GM21723 (cell line): ENCODE results near the gene NXF1.
"Not testable (repeated sequence)": the region's sequence is repeated elsewhere in the genome, so short reads cannot be mapped to it uniquely, and the experiment has no call there.

ENCODE experiments used
- ATAC-seq: cut with Tn5 transposase; IDR thresholded peaks from one replicate; pipeline ENCODE4 v1.9.1; 2021; ENCODE audit warnings: mild to moderate bottlenecking, moderate library complexity; ENCODE audit not compliant: unreplicated experiment

NXF1 gene

DNA sequence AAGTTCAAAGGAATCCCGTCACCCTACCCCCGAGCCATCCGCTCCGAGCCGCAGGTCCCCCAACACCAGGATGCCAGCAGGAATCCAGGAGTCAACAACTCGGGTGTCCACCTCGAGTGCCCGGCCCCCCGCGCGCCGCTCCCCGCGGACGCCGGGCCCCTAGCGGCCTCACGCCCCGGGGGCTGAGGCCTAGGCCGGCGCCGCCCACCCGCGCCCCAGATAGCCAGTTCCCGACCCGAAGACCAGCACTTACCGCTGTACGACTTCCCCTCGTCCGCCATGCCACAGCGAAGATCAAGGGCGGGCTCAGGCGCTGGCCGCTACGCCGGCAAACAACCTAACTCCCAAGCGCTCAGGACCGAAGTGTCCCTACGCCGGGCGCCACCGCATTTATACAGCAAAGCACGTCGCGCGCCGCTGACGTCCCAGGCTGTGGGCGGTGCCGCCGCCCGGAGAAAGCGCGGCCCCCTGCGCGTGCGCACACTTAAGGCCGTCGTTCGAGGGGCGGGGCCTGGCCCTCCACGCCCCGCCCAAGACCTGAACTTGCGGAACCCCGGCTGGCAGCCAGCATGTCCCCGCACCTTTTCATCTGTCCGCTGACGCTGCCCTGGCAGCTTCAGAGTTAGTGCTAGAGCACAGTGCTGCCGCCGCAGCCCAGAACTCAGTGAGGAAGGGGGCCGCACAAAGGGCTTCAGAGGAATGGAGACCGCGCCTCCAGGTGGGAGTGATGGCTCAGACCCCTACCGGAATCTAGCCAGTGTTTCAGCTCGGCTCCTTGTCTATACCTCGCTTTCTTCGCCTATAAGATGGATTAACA is at the start of gene NXF1:
TSS of gene NXF1 (minus strand) at position 365 of the 817 bp plus-strand sequence. CDS start at position 281, 84 bp downstream.
- peak; percentile 78 for ATAC-seq

DNA sequence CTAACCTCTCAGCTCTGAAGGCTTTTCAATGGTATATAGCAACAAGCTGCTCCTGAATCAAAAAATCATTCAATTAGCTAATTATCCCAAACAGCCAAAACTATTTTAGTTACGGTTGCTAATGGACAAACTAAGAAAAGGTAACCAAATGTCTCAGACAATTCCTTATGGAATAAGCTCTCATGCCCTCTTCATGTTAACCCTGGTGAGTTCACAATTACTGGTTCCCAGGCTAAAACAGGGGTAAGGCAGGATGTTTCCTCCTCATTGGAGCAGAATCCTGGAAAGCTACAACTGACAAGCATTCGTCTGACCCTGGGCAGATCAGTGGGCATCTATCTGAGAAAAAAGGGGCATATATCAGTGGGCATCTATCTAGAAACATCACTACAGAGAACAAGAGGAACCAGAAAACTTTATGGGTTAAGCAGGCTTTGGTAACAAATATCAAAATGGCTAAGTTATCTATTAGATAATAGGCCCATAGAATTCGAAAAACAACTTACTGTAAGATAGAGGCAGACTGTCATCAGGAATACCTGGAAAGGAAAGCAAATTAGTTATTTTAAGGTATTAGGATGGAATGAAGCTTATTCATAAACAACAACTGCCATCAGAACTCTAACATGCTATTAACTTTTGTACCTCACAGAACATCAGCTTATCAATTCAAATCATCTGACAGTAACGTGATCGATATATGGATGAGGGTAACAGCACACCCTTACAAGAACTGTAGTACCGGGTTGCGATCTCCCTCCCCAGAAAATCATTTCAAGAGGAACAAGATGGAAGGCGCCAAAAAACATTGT is 49.0 kb upstream of the NXF1 start:
- no peak for ATAC-seq

DNA sequence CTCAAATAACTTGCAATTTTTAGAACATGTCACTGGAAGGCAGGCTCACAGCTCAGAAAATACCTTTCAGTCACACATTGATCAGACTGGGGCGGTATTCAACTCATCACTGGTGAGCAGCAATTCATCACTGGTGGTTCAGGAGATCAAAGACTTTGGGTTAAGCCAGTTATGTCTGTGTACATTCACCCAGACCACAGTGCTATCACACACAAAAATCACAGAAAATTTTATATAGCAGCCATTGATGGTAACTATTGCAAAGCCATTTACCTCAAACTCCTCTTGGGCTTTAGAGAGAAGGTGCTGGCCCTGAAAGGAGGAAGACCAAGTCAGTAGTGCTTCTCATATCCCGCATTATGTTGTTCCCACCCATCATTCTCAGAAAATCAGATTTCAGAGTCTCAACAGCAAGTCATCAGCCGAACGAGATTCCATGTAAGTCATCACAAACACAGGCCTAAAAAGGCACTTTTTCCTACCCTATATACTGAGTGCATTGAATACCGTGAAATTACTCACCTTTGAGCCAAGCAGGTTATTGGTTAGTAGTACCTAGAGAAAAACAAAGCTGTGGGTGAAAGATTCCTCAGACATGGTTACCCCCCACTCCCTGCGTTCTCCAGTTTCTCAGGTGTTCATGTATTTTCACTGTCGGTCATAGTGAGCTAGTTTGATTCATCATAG is 48.2 kb upstream of the NXF1 start:
- no peak for ATAC-seq

DNA sequence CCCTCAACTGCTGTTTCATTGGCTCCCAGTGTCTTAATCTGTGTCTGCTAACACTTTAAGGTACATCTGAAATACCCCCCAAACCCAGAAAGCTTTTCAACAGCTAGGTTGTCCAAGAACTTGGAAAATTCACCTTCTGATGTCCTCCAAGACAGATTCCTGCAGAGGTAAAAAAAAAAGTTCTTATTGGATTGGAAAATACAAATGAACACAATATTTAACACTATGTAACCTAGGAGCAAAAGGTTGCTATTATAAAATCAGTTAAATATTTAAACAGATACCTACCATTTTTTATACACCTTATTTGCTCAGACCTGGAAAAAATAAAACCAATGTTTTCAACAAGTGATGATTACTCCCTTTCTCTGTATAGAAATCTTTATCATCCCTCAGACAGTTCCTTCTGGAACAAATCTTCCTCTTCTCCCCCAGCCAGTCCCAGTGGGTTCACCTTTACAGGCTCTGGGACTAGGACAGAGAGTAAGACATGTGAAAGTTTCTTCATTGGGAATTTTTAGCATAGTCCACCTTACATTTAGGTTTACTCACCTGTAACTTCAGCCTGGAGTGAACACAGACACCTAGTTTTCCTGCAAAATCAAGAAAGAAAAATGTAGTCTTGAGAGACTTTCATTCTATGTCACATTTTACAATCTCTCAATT is 47.4 kb upstream of the NXF1 start:
- no peak for ATAC-seq

DNA sequence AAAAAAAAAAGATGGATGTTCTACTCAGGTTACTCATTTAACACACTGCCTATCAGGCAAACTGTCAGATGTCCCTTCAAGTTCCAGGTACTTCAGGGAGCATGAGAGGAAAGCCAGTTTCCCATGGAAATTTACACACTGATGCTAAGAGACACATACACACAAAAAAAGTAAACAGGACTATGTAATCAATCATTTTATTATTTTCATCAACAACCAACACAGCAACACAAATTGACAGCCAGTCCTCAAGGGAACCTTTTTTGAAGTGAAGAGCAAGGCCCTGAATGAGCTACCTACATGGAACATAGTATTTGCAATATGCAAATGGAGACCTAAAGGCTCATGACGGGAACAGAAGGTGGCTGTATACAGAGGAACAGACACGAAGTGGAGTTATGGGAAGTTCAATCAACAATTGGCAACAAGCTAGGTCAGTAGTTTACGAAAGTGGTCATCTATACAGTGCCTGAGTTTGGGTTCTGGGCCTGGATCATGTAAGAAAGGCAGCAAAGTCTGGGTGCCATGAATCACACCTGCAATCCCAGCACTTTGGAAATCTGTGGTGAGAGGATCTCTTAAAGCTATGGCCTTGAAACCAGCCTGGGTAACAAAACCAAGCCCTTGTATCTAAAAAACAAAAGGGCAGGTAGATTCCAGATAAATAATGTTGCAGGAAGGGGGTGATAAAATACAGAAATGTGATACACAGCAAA is 46.7 kb upstream of the NXF1 start:
- ATAC-seq: no peak

DNA sequence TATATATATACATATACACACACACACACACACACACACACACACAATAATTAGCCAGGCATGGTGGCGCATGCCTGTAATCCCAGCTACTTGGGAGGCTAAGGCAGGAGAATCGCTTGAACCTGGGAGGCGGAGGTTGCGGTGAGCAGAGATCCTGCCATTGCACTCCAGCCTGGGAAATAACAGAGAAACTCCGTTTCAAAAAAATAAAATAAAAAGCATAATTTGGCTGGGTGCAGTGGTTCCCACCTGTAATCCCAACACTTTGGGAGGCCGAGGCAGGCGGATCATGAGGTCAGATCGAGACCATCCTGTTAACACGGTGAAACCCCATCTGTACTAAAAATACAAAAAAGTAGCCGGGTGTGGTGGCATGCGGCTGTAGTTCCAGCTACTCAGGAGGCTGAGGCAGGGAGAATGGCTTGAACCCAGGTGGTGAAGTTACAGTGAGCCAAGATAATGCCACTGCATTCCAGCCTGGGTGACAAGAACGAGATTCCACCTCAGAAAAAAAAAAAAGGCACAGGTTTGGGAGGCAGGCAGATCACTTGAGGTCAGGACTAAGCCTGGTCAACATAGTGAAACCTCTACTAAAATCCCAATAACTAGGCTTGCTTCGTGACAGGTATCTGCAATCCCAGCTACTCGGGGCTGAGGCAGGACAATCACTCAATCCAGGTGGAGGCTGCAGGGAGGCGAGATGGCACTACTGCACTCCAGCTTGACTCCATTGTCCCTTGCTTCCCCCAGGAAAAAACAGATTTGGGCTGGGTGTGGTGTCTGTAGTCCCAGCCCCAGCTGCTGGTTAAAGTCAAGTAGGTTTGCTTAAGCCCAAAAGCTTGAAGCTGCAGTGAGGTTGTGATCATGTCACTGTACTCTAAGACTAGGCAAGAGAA is 45.9 kb upstream of the NXF1 start:
- ATAC-seq: no peak

DNA sequence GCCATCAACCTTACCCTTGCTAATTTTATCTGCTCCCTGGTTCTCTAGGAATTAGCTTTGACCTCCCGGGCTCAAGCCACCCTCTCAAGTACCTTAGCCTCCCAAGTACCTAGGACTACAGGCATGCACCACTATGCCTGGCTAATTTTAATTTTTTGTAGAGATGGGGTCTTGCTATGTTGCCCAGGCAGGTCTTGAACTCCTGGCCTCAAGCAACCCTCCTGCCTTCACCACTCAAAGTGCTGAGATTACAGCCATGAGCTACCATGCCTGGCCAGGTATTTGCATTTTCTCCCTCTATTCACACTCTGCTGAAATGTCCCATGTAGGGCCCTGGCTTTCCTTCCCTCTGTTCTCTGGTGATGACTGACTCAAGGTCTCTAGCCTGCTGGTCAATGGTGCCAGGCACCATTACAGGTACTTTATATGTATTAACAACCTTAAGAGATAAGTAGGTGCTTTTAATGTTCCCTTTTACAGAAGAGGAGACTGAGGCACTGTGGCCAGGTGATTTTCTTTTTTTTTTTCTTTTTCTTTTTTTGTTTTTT is 42.6 kb upstream of the NXF1 start:
- no peak for ATAC-seq

DNA sequence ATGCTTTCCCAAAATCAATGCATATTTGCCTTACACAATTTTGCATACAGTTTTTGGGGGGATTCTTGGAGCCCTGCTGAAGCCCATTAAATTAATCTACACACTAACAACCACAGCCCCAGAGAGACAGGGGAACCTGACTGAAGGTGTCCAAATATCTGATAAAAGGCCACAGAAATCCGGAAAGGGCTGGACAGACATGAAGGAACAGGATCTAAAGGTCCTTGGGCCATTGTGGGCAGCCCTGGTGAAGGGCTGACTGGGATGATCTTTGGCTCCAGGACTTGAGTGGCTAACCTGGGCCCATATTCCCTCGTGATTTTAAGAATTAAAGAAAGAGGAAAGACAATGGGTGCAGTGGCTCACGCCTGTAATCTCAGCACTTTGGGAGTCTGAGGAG is 40.9 kb upstream of the NXF1 start:
- ATAC-seq: no peak

DNA sequence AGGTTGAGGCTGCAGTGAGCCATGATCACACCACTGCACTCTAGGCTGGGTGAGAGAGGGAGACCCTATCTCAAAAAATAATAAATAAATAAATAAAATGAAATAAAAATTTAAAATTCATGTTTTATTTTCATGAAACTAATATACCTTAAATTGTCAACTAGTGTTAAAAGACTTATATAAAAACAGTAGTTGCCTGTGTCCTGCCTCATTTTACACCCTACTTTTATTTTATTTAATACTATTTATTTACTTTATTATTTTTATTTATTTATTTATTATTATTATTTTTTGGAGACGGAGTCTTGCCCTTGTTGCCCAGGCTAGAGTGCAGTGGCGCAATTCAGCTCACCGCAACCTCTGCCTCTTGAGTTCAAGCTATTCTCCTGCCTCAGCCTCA is 38.9 kb upstream of the NXF1 start:
- no peak for ATAC-seq

DNA sequence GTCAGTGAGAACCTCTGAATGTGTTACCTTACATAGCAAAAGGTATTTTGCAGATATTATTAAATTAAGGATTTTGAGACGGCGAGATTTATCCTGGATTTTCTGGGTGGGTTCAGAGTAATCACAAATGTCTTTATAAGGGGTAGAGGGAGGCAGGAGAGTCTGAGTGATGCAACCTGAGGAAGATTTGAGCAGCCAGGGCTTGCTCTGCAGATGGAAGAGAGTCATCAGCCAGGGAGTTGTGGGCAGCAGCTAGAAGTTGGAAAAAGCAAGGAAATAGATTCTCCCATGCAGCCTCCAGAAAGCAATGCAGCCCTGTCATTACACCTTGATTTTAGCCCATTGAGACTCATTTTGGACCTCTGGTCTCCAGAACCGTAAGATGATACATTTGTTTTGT is 38.2 kb upstream of the NXF1 start:
- ATAC-seq: no peak

DNA sequence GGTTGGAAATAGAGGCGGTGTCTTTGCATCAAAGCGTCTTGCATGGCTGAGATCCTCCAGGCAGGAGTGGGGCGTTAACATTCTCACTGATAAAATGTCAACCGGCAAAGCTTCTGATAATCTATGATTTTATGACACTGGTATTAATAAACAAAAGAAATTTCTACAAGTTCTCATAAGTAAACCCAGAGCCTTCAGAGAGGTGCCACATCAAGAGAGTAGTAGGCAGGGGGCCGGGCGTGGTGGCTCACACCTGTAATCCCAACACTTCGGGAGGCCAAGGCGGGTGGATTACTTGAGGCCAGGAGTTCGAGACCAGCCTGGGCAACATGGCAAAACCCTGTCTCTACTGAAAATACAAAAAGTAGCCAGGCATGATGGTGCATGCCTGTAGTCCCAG is 37.7 kb upstream of the NXF1 start:
- ATAC-seq: not testable (repeated sequence)

DNA sequence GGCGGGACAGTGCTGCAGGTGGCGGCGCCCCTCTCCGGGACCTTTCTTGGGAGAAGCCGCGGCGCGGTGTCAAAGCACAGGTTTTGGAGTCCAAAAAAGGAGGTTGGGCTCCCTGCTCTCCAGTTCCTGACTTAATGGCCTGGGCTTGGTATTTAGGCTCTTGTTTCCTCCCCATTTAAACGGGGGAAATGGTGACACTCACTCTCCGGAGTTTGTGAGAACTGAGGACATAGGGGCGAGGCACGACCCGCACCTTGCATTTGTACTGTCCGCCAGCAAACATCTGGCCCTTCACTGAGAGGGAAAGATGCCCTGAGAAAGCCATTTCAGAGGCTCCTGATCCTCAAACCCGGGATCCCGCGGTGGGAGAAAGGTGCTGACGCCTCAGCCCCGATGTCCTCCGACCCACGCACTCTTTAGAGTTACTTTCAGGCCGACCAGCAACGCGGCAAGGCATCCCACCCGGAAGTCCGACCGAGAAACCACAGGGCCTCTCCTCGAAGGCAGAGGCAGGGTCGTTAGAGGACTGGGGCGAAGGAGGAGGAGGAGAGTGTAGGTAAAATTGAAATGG is 37.0 kb upstream of the NXF1 start:
- ATAC-seq: no peak

DNA sequence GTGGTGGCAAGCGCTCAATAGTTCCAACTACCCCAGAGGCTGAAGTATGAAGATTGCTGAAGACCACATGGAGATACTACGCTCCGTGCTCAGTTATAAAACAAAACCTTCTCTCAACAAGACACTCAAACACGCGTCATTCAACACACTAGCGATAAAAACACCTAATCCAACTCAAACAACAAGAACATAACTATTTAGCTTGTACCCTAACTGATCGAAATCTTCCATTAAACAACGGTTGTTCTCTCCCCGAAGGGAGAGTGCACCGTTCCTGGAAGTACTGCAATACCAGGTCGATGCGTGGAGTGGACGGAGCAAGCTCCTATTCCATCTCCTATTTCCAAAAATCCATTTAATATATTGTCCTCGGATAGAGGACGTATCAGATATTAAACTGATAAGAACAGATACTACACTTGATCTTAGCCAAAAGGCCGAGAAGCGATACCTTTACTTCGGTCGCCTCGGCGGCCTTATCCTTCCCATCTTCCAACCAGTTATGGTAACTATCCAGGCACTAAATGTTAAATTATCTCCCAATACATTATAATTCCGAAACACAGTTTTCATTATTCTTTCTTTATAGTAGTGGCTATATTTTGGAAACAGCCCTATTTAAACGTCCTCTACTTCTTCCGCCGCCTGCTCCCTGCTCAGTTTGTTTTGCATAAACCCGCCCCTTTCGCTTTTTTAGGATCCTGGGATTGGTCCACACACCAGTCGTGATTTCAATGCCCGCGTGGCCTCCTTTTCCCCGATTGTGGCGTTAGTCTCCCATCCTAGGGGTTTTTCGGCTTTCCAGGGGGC is 36.3 kb upstream of the NXF1 start:
- ATAC-seq: peak; percentile 45

DNA sequence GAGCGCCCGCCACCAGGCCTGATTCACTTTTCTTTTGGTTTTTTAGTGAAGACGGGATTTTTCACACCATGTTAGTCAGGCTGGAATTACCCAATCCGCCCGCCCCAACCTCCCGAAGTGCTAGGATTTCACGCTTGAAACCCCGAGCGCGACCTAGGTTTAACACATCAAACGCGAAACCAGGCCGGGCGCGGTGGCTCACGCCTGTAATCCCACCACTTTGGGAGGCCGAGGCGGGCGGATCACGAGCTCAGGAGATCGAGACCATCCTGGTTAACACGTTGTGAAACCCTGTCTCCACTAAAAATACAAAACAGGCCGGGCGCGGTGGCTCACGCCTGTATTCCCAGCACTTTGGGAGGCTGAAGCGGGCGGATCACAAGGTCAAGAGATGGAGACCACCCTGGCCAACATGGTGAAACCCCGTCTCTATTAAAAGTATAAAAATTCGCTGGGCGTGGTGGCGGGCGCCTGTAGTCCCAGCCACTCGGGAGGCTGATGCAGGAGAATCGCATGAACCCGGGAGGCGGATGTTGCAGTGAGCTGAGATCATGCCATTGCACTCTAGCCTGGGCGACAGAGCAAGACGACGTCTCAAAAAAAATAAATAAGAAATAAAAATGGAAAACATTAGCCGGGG is 35.6 kb upstream of the NXF1 start:
- not testable (repeated sequence) for ATAC-seq

DNA sequence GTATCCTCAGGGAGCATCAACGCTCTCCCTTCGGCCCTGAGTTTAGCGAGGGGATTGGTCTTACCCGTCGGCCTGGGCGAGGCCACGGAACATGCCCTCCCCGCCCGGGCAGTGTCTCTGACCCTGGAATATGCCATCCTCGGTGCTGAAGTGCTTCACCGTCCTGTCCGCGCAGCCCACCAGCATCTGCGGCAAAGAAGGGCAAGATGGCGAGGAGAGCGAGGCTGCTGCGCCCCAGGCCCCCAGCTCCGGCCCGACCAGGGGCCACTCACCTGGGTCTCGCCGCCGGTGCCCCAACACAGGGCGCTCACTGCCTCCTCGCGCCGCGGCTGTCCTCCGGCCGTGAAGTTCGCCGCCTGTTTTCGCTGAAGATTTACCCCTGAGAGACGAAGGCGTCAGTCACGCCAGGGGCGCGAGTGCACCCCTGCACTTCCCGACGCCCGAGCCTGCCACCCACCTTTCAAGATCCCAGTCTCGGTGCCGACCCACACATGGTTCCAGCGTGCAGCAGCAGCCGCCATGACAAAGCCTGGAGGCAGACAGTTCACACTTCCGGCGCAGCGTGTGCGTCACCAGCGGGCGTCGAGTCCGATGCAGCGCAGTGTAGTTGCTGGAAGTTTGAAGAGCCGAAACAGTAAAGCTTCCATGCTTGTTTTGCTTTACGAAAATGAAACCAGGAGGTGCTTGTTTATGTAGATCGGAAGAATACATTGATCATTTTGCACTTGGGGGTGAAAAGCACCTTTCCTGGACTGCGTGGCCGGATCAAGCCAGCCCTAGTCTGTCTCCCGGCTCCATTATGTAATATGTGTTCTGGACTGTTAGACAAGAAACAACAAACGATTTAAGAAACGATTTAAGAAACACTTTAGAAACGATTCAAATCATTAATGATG is 34.1 kb upstream of the NXF1 start, which contains the start of gene WDR74:
TSS of gene WDR74 (minus strand) at position 541 of the 896 bp plus-strand sequence. CDS start at position 521, 20 bp downstream.
- ATAC-seq: peak; percentile 61

DNA sequence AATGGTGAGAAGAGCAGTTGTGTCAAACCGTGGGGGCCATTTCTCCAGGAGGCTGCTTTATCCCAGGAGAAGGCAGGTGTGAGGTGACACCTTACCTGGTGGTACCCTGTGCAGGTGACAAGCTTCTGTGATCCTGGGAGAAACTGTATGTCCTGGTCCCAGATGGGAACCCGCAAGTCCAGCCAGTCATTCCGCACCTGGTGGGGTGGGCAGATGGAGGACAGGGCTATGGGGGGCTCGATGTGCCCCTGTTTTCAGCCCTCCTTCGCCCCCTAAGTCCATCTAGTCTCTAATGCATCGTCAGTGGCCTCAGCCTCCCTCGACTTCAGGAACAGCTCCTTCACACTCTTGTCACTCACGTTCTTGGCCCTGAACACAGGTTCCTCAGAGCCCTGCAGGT is 30.1 kb upstream of the NXF1 start:
- no peak for ATAC-seq
